Stimulated activated CD4-positive, alpha-beta T cell treated with anti-CD3 and anti-CD28 coated beads, Interleukin-1b, Interleukin-23, amount 100 ng/mL, for 48 hours (primary cell): ENCODE measurements around the gene ASTN2.
A peak's percentile ranks its signal among the peaks of the same experiment; 100 is the strongest.
"Not testable (repeated sequence)": the region's sequence is repeated elsewhere in the genome, so short reads cannot be mapped to it uniquely, and the experiment has no call there.

ENCODE experiments used
- DNase-seq: peaks from one replicate; pipeline ENCODE4 v3.0.0-alpha.2; 2020

ASTN2 gene

DNA sequence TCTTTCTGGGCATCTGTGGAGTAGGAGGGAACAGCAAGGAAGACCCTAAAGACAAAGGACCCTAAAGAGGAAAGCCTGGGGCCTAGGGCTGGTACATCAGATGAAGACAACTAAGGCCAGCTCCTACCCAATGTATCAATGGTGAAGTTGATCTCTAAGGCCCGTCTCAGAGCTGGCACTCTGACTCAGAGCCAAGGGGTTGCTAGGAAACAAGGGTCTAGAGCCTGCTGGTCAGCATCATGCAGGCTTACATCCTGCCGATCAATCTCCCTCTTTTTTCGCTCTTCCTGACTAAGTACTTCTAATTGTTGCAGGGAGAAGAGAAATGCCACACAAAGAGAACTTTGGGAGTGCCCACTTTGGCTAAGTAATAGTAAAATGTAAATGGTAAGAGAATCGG, 701.6 kb downstream of the ASTN2 start:
- no peak for DNase-seq

DNA sequence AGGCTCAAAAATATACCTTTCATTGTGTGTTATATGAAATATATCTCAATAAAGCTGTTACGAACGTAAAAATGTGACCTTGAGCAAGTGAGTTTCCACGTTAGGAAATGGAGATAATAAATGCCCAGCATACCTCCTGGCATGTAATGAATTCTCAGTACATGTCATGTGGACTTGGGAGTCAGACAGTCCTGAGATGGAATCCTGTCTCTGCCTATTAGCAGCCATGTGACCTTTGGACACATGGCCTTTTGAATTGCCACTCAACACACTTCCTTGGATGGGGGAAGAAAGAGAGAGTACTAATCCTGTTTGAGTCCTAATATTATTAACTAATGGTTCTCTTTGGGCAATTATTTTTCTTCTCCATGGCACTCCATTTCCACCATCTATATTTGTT, 702.1 kb downstream of the ASTN2 start:
- DNase-seq: no peak

DNA sequence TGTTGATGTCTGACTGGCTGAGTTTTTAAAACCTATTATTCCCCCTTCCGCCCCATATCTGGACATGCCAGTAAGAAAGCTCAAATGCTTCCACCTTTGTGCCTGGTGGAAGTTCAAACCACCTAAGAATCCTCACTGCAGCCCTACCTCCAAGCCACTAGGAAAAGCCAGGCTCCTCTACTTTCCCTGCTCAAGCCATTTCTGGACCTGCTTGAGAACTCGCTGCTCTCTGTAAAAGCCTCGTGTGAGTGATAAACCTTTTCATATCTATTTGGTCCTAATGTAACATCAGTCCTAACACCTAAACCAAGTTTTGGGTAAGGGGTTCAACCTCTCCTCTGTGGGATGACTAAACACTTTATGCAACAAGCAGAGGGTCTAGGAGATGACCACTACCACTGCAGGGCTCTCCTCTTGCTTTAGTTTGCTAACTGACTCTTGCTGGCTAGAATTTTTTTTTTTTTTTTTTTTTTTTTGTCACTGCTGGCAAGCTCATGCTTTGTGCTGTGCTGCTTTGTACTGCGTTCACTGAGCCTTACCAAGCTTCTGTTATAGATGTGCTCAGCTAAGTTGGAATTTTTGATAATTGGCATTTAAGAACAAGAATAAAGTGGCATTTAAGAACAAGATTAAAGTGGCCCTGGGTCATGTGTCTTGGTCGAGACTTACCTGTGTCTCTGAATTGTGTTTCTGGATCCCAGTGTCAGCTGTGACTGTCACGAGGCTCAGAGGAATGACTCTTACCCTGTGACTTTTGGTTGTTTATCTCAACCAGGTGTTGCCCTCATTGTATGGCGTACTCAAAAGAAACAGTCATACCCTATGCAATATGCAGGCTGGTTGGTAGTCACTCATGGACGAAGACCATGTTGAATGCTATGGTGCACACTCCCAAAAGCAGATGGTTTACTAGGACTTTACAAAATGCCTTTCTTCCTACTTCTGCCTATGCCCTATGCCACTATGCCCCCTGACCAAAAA, 708.3 kb downstream of the ASTN2 start:
- no peak for DNase-seq

DNA sequence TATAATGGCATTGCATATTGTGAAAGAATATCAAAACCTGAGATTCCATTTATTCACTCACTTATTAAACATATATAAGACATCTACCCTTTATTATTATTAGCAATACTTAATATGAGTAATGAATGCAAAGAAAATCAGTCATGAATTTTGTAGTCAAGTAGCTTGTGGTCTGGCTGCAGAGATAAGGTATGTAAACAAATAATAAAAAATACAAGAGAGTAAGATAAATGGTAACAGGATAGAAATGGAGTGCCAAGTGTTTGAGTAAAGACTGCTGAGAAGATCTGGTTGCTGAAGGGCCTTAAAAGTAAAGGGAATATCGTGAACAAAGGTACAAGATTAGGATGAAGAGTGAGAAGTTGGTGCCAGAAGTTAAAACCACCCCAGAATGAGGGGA, 709.3 kb downstream of the ASTN2 start:
- DNase-seq: no peak

DNA sequence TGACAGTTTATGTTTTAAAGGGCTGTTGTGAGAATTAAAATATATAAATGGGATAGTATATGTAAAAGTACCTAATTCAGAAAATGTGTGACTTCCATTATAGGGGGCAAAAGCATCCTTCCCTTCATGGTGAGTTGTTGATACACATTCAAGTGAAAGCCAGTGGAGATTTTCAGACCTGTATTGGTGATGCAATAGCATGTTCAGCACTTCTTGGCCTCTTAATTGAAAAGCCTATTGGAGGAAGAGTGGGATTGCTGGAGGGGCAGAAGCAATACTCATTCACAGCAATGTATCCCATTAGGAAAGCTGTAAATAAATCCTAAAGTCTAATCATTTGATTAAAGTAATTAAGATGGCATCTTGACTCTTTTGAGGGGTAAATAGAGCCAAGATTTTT, 710.4 kb downstream of the ASTN2 start:
- no peak for DNase-seq

DNA sequence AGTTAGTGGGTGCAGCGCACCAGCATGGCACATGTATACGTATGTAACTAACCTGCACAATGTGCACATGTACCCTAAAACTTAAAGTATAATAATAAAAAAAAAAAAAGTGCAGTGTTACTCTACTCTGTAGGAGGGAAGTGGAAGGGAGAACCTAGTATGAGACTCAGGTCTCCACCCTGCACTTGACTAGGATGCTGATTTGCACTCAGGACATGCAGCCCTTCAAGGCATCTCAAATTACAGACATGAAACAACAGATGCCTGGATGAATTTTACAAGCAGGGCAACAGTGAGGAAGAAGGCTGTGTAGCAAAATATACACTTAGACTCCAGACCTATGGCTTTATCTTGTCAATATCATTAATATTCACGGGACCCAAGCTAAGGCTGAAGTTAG, 711.2 kb downstream of the ASTN2 start:
- no peak for DNase-seq

DNA sequence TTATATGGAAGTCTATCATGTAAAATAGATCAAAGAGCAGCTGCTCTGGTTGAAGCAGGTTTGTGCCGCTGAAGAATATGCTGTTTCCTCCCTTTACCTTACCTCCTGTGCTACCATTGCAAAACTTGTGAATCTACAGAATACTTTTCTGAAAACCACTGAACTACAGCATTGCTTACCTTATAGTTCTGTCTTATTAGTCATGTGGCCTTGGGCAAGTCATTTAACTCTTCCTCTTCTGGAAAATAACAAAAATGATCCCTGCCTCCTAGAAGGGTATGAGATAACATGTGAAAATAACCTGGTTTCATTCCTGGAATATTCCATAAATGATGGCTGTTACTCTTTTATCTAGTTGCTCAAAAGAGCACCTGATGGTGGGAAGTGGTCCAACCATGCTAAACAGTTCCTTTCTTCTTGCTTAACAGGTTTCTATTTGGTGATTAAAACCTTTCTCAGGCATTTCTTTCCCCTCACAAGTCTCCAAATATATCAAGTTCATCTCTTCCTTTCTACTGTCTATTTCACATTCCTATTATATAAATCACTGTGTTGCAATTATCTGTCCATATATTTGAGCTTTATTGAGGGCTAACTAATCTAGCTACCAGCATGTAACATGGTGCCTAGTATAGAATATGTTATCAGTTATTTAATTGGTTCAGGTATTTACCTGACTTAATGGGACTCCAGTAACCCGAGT, 712.8 kb downstream of the ASTN2 start:
- no peak for DNase-seq

DNA sequence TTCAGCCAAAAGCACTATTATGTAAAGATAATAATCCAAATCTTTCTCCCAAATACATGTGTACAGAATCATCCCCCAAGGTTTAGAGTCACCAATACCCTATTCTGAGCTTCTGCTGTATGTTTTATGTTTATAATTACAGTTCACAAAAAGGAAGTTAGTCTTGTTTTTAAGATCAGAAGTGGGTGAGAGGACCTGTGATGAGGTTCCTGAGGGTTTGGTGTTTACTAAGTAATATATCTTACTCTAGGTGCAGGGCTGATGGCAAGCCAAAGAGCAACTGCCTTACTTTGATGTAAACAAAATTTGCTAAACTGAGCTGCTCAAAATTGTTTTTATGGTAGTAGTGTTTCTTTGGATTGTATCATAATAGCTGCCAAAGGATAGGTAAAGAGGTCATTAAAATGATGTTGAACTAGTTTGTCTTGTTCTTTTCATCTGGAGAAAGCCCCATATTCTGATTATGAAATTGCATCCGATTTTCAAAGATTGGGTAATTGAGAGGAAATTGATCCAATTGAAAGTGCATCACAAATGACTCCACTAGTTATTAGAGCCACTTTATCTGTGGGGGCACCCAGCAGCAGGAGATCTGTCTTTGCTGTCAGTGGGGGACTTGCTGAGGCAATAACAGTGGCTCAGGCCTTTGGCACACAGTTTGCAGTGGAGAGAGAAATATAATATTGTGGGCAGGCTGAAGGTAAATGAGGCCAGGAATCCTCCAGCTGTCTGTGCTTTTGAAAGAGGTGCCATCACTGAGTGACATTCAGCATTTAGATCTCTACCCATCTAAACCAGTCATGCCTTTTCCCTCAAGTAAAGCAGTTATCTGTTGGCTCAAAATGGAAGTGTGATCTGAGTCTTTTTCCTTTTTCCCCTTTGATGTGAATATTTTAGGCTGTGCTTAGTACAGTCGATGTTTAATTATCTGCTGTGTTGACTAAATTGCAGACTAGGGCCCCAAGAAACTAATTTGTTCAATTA, 713.7 kb downstream of the ASTN2 start:
- no peak for DNase-seq

DNA sequence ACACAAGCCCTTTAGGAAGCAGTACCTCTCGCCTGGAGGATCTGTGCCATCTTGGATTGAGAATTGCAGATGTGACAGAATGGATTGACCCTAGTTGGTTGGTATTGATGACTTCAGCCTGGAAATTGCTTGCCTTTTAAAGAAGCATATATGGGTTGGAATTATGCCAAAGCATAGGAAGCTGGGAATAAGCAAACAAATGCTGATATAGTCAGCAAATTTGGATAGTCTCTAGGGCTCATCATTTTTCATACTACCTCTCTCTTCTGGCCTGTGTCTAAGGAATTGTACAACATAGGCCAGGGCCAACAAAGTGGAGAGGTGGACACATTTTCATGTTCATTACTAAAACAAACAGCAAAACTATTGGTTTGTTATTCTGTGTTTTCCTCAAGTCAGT, 714.6 kb downstream of the ASTN2 start:
- DNase-seq: no peak

DNA sequence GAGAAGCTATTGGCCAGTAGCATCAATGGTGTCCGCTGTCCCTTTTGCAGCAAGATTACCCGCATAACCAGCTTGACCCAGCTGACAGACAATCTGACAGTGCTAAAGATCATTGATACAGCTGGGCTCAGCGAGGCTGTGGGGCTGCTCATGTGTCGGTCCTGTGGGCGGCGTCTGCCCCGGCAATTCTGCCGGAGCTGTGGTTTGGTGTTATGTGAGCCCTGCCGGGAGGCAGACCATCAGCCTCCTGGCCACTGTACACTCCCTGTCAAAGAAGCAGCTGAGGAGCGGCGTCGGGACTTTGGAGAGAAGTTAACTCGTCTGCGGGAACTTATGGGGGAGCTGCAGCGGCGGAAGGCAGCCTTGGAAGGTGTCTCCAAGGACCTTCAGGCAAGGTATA, 717.0 kb downstream of the ASTN2 start:
- DNase-seq: no peak

DNA sequence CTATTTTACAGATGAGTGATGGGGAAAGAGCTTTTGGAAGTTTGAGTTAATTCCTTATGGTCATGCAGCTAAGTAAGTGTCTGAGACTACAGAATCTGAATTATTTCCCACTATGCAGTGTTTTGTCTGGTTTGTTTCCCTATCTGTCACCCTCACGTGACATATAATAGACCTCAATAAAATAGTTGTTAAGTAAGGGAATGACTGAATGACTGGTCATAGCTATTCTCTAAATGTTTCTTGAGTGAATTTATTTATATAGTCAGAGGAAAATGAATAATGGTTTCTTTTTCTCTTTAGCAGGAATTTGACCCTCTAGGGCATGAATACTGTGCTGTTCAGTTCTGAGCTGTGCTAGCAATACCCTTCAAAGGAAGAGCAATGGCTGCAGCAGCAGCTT, 717.5 kb downstream of the ASTN2 start:
- no peak for DNase-seq

DNA sequence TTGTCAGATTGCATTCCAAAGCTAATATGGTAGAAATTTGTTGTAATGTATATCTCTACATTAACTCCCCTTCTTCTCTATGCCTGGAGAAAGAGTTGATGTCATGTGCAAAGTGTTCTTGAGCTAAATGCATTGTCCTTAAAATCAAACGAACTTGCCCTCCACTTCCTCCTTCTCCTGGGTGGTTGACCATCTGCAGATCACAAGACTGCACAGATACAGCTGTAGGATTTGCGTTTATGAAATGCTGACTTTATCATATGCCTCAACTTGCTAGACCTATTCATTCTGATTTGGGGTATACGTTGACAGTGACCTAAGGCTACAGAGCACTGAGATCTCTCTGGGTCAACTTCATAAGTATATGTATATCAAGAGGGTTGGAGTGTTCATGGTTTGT, 719.4 kb downstream of the ASTN2 start:
- no peak for DNase-seq

DNA sequence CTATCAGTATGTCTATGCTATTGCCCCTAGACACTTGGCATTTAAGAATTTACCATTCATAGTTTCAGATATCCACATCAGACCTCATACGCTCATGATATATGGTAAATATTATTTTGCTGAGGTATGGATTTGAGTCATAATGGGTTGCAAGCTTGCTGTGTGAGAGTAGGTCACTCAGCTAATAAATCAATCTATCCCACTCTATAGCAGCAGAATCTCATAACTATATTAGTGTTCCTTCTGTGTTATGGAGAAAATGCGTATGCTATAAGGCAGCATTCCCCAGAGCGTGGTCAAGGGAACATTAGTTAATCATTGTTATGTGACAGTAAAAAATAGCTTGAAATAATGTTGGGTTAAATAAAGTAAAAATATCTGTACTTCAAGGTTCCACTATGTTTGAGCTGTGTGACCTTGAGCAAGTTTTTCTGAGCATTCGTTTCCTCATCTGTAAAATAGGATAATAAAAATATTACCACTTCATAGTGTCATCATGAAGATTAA, 720.0 kb downstream of the ASTN2 start:
- no peak for DNase-seq

DNA sequence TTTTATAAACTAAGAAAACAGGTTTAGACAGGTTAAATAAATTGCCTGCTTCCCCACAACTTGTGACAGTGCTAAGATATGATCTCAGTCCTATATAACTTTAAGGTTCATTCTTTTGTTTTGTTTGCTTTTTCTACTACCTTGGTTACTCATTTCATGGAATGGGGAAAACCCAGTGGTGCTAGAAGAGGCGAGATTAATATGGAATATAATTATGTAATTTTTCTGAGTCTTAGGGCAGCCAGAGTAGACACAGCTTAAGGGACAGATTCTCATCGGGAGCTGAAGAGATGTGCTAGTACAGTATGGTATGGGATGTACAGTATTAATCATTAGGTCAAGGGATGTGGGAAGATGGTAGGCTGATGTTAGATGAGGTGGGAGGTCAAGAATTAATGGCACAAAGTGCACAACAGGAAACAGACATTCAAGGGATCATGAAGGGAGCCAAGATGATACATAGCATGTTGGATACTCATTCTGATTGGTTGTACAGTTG, 721.6 kb downstream of the ASTN2 start:
- DNase-seq: no peak

DNA sequence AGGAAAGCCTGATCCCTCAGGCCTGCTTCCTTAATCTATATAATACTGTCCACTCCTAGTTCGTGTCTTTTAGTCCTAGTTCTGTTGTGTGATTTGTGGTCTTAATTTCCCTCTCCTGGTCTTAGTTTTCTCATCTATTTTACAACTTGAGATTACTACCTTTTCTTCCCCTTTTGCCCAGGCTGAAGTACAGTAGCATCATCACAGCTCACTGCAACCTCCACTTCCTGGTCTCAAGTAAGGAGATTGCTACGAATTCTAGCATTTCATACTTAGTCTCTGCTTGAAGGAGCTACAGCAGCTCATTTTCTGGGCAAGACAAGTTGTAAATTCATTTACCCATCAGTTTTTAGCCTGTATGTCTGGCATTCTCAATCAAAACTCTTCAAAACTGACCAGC, 722.2 kb downstream of the ASTN2 start:
- no peak for DNase-seq

DNA sequence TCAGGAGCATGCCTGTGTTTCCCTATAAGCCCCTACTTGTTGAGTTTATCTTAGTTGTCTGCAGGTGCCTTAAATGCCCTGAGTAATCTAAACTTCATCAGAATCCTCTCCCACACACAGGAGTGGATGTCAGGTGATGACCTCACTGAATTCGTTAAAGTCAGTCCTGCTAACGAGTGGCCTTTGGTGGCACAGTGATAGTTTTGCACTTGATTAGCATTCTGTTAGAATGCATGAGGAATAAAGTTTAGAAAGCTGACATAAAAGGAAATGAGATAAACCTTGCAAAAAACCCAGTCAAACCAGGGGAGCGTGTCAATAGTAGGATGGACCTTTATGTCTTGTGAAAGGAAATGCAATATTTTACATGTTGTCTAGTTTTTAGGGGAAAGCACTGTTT, 723.2 kb downstream of the ASTN2 start:
- no peak for DNase-seq

DNA sequence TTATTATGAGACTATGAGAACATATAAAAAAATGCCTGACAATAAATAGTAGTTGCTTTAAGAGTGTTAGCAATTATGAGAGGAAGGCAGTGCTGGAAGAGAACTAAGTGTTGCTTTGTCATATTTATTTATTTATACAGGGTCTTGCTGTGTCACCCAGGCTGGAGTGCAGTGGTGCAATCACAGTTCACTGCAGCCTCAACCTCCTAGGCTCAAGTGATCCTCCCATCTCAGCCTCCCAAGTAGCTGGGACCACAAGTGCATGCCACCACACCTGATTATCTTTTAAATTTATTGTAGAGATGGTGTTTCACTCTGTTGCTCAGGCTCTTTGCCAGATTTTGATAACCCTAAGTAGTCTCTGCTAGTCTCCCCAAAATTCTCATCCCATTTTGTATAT, 724.1 kb downstream of the ASTN2 start:
- not testable (repeated sequence) for DNase-seq

DNA sequence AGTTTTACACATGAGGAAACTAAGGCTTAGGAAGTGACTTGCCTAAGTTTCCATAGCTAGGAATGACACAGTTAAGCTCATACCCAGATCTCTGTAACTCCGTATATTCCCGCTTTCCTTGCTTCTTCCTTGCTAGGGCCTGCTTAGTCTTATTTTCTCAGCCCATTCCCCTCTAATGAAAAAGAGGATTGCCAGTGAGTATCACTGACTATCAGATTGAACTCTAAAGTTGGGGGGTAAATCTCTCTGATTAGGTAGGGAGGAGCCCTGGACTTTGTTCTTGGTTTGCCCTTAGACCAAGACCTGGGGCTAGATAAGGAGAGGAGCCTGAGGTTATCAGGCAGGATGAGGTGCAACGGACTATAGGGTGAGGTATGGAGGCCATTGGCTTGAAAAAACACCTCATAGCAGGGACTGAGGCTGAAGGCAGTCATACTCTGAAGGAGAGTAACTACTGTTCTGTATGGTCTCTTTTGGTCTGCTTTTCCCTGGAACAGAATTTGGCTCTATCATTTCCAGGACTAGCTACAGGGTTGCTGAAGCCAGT, 725.3 kb downstream of the ASTN2 start:
- no peak for DNase-seq

DNA sequence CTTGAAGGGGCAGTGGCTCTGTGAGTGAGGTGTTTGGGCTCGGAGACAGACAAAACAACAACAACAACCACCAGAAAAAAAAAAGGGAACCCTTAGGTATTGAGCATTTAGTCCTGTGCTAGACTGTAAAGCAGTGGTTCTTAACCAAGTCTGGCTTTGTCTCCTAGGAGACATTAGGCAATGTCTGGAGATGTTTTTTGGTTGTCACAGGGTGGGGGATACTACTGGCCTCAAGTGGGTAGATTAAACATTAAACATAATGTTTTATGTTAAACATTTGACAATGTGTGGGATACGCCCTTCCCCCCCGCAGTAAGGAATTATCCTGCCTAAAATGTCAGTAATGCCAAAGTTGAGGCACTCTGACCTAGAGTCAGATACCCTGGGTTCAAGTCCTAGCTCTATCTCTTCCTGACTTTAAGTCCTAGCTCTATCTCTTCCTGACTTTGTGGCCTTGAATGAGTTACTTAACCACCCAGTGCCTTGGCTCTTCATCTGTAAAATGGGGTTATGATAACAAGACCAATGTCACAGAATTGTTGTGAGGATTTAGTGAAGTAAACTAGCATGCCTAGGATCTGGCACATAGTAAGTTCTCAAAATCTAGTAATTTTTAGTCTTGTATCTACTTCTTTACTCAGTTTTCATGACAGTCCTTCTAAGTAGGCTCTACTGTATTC, 725.9 kb downstream of the ASTN2 start:
- no peak for DNase-seq

DNA sequence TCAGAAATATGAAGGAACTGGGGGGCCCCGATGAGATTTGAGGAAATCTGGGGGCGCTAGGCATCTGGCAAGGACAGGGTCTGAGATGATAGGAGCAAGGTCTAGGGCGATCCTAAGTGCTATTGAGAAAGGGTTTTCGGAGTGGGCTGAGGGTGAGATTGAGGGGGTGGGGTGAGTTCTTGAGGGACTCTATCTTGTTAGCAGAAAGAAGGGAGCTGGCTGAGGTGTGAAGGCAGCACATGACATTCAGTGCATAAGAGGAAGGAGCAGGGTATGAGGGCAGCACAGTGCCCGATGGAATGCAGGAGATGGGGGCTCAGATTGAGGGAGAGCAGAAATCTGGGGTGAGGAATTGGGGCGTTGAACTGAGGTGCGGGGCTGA, 727.1 kb downstream of the ASTN2 start:
- no peak for DNase-seq

DNA sequence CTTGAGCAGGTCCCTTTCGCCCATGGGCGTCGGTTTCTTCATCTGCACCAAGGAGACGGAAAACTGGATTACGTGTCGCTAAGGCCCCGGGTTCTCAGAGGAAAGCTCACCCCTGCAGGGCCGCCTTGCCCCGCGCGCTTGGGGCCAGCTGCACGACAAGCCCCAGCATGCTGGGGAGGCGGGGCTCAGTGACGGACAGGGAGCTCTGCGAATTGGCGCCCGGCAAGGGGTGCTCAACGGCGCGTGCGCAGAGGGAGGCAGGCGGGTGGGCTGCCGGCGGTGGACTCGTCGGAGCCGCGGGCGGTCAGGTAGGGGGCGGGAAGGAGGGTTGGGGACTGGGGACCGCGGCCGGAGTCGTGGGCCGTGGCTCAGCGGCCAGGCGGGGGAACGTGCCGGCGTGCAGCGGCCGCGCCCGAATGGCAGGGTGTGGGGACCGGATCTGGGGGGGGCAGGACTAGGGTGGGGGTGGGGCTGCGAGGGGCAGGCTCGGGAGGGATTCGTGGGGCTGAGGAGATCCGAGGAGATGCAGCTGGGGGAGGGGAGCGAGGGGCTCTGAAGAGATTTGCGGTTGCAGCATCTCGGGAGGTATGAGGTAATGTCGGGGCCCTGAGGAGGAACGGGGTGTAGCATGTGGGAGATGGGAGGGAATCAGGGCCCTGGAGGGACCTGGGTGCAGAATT, 727.6 kb downstream of the ASTN2 start, which contains the start of gene TRIM32:
TSS of gene TRIM32 (plus strand) at position 232 of the 680 bp plus-strand sequence. CDS start 10,438 bp downstream, outside the sequence.
- DNase-seq: peak; percentile 91
